Measurements from ENCODE around the gene ILRUN. TPM values are rescaled to one million over a fixed set of nuclear protein-coding genes. Genes with fewer than 3 reads are reported as not detected.

The ILRUN gene
- total RNA-seq, 1 donor from 2014 or later: 69.6 TPM

DNA sequence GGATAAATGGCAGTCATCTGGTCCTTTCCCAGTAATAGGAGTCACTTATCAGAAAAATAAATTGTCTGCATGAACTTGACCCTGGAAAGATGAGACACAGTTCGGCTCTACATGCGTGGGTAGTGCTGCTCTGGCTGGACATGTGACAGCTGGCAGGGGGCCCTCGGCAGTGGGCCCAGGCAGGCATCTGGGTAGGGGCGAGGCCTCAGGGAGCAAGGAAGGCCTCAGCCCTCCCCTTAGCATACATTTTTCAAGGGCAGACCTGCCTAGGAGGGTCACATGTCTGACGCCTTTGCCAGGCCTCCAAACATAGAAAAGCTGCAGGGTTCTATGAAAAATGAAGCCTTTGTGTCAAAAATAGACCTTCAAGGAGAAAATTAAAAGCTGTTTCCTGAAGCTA is 12.8 kb upstream of the ILRUN start:
- peak in 1 of 2 donors; percentile 74 for DNase-seq (ENCODE audit: low spot score in 2 of 2)
- H3K36me3 ChIP-seq: no peaks in the 10 kb centered on the region
- H3K4me1 ChIP-seq: peaks cover 0 to 9% of the 10 kb centered on the region in 2 donors
- no peaks in the 10 kb centered on the region for H3K9me3 ChIP-seq
- H3K4me3 ChIP-seq: no peak overlapping the region
- H3K27me3 ChIP-seq: no peaks in the 10 kb centered on the region
- H3K27ac ChIP-seq: peak overlapping the region; percentile 39 to 44
- intact Hi-C loops (cut with DNase I): no loop called here
- TF ChIP-seq, protein P1, sequence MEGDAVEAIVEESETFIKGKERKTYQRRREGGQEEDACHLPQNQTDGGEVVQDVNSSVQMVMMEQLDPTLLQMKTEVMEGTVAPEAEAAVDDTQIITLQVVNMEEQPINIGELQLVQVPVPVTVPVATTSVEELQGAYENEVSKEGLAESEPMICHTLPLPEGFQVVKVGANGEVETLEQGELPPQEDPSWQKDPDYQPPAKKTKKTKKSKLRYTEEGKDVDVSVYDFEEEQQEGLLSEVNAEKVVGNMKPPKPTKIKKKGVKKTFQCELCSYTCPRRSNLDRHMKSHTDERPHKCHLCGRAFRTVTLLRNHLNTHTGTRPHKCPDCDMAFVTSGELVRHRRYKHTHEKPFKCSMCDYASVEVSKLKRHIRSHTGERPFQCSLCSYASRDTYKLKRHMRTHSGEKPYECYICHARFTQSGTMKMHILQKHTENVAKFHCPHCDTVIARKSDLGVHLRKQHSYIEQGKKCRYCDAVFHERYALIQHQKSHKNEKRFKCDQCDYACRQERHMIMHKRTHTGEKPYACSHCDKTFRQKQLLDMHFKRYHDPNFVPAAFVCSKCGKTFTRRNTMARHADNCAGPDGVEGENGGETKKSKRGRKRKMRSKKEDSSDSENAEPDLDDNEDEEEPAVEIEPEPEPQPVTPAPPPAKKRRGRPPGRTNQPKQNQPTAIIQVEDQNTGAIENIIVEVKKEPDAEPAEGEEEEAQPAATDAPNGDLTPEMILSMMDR (IDR thresholded peaks at IDR 0.05): no peak

DNA sequence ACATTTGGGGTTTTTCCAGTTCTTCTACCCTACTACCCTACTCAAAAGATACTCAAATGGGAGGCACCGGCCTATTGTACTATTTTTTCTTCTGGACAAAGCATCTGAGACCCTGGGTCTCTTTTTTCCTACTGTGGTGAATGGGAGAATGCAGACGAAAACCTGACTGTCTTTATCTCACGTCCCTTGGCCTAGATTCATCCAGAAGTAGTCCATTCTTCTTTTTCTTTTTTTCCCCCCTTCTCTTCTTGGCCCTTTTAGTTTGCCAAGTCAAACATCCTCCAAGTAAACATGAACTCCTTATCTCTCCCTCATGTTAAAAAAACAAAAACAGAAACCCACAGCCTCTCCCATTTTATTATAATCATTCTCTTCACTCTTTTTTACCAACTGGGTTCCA is 8.7 kb upstream of the ILRUN start:
- intact Hi-C loops (cut with DNase I): no loop called here
- Histone ChIP-seq H3K36me3 (no peaks in the 10 kb centered on the region), H3K4me1 (peaks cover 0 to 9% of the 10 kb centered on the region in 2 donors), H3K4me3 (no peak overlapping the region), H3K9me3 (no peaks in the 10 kb centered on the region), H3K27me3 (no peaks in the 10 kb centered on the region), H3K27ac (no peak overlapping the region)
- DNase-seq (ENCODE audit: low spot score in 2 of 2): no peak
- TF ChIP-seq, protein P1 (IDR thresholded peaks at IDR 0.05): no peak

DNA sequence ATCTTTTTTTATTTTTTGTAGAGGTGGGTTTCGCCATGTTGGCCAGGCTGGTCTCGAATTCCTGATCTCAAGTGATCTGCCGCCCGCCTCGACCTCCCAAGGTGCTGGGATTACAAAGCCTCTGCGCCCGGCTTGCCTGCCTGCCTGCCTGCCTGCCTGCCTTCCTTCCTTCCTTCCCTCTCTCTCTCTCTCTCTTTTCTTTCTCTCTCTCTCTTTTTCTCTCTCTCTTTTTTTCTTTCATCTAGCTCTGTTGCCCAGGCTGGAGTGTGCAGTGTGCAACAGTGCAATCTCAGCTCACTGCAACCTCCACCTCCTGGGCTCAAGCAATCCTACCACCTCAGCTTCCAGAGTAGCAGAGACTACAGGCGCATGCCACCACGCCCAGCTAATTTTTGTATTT is 4.6 kb upstream of the ILRUN start:
- H3K9me3 ChIP-seq: no peaks in the 10 kb centered on the region
- H3K4me3 ChIP-seq: no peak overlapping the region
- H3K27me3 ChIP-seq: no peaks in the 10 kb centered on the region
- H3K4me1 ChIP-seq: no peaks in the 10 kb centered on the region
- TF ChIP-seq, protein P1 (IDR thresholded peaks at IDR 0.05): no peak
- H3K36me3 ChIP-seq: no peaks in the 10 kb centered on the region
- H3K27ac ChIP-seq: no peak overlapping the region
- intact Hi-C loops (cut with DNase I): no loop called here
- no peak for DNase-seq (ENCODE audit: low spot score in 2 of 2)

DNA sequence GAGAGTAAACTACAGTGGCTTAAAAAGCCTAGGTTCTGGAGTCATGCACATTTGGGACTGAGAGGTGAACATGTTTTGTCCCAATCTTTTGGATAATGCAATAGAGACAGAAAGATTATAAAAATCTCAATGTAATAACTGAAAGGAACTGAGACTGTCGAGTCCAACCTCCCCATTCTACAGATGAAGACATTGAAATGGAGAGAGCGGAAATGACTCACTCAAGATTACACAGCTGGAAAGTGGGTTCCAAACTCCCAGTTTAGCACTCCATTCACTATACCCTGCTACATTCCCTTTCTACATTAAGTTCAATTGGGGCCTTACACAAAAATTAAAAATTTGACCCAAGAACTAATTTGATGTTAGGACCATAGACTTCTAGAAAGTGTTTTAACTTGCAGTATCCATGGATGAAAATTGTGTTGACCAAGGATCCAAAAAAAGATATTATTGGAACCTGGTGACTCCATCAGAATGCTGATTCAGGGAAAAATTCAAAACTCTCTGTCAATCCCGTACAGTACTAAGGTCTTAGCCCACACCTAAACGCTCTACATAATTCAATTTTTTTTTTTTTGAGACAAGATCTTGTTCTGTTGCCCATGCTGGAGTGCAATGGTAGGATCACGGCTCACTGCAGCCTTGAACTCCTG is 1.5 kb upstream of the ILRUN start:
- DNase-seq (ENCODE audit: low spot score in 2 of 2): no peak
- TF ChIP-seq, protein P1 (IDR thresholded peaks at IDR 0.05): no peak
- intact Hi-C loops (cut with DNase I): loop anchor here (1.0 to 10.0 kb wide), 7 partner anchors 41 to 1126 kb away; partner anchors contain the start of genes ANKS1A, HMGA1, SNRPC and TAF11
- Histone ChIP-seq H3K9me3 (no peaks in the 10 kb centered on the region), H3K27me3 (no peaks in the 10 kb centered on the region), H3K36me3 (no peaks in the 10 kb centered on the region), H3K4me1 (peaks cover 10 to 18% of the 10 kb centered on the region in 2 donors), H3K4me3 (no peak overlapping the region), H3K27ac (peak overlapping the region in 1 of 2 donors; percentile 88)

DNA sequence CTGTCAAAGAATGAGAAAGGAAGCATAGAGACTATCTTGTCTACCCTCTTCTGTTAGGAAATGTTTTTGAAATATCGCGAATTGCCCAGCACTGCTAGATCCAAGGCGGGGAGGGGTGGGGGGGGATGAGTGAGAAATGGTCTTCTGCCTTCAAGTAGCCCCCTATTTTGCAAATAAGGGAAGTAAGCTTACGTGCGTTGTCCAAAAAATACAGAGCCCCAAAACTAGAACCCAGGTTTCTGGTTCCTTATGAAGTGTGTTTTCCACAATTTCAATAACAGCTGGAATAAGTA is 923 bp upstream of the ILRUN start:
- Histone ChIP-seq H3K4me1 (peaks cover 10 to 18% of the 10 kb centered on the region in 2 donors), H3K27ac (peak overlapping the region; percentile 86 to 88), H3K27me3 (no peaks in the 10 kb centered on the region), H3K4me3 (peak overlapping the region; percentile 76 to 82), H3K36me3 (no peaks in the 10 kb centered on the region), H3K9me3 (no peaks in the 10 kb centered on the region)
- intact Hi-C loops (cut with DNase I): loop anchor here (1.0 to 10.0 kb wide), 7 partner anchors 41 to 1125 kb away; partner anchors contain the start of genes ANKS1A, HMGA1, SNRPC and TAF11
- no peak for DNase-seq (ENCODE audit: low spot score in 2 of 2)
- TF ChIP-seq, protein P1 (IDR thresholded peaks at IDR 0.05): no peak

Measured in ascending aorta (tissue), 2 donors.